GM21515 (cell line): ENCODE measurements around the gene MRTO4.
"Not testable (repeated sequence)": the region's sequence is repeated elsewhere in the genome, so short reads cannot be mapped to it uniquely, and the experiment has no call there.

Experiments used
- ATAC-seq: cut with Tn5 transposase; IDR thresholded peaks from one replicate; pipeline ENCODE4 v1.9.1; 2021; ENCODE audit not compliant: unreplicated experiment

MRTO4 gene

DNA sequence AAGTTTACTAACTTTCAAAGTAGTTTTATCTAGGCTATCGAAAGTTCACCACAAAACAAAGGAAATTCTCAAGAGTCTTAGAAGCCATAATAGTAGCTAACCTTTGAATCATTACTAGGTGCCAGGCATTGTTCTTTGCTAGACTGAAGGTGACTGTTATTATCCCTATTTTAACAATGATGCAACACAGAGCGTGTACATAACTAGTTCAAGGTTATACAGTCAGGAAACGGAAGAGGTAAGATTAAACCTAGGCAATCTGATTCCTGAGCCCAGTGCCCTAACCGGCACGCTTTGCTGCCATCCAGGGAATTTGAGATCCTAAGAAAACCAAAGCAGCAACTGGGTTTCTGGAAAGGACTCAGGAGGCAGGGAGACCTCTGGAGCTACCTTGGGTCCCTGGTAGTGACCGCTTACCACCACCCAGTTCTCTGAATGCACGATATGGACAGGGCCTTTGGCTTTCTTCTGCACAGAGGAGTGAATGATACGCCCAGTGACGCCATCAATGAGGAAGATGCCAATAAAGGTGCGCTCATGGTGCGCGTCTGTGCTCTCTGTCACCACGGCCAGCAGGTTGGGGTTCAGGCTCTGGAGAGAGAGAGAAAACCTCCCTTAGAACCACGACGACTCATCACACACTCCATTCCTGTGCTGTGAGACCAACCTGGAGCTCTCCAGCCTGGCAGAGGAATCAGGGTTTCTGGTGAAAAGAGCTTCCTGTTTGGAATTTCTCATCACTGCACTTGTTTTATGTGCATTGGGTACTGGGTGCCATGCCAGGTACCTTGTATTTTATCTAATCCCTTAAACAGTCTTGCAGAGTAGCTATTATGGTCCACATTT is 28.4 kb upstream of the MRTO4 start:
- no peak for ATAC-seq

DNA sequence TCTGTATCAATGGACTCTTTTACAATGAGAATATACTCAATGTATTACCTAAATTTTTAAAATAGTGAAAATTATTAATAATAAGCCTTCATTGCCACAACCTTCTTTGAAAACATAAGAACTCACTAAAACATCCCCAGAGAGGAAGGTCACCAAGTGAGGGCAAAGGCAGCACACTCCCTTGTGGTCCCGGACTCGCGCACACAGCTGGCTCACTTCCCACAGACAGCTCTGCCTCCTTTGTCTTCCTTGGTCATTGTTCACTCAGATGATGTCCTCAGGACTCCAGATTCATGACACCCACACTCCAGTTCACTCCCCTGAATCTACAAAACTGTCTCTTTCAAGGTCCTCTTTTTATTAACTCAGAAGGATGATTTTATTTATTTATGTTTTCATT is 22.4 kb upstream of the MRTO4 start:
- no peak for ATAC-seq

DNA sequence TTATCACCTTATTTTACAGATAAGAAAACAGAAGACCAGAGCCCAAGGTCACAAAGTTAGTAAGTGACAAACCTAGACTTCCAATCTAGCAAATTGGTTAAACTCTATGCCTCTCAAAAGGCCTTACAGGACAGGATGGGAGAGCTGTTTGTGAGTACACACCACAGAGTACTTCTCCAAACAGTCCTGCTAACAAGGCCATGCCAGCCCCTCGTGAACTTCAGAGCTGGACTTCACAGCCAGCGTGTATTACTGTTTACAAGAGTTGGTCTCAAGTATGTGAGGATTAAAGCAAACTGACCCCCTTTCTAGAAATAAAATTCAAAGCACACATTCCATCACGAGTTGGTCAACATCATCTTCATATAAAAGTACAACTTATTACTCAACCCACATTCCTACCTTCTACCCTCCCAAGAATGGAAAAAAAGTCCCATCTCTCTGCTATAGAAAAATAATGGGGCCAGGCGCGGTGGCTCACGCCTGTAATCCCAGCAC is 21.7 kb upstream of the MRTO4 start:
- ATAC-seq = no peak

DNA sequence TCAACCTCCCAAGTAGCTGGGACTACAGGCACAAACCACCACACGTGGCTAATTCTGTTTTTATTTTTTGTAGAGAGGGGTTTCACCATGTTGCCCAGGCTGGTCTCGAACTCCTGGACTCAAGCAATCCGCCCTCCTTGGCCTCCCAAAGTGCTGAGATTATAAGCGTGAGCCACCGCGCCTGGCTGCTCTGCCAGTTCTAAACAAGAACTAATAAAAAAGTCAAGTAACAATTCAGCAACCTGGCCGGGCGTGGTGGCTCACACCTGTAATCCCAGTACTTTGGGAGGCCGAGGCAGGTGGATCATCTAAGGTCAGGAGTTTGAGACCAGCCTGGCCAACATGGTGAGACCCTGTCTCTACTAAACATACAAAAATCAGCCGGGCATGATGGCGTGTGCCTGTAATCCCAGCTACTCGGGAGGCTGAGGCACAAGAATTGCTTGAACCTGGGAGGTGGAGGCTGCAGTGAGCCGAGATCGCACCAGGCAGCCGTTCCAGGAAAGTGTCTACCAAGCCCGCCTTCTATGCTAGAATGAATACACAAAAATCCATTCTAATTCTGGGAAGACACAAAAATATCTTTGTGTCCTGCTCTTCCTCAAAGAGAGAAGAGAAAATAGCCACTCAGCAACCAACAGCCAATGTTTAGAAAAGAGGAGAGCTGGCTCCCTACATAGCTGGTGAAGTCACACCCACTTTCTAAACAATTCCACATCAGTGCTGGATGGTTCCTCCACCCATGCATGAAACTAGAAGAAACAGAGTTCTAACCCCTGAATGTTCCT is 19.7 kb upstream of the MRTO4 start:
- not testable (repeated sequence) for ATAC-seq

DNA sequence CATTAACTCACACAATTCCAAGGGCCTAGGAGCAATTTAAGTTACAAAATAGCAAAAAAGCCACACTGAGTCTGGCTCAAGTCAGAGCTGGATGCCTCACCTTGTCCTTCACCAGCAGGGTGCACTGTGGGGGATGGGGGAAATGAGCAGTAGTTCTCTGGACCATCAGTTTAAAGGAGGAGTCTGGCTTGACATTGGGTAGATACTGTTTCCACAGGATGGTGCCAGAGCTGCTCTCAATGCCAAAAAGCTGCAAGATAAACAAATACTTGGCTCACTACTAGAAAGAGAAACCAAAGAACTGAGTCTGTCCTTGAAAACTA is 19.1 kb upstream of the MRTO4 start:
- no peak for ATAC-seq

DNA sequence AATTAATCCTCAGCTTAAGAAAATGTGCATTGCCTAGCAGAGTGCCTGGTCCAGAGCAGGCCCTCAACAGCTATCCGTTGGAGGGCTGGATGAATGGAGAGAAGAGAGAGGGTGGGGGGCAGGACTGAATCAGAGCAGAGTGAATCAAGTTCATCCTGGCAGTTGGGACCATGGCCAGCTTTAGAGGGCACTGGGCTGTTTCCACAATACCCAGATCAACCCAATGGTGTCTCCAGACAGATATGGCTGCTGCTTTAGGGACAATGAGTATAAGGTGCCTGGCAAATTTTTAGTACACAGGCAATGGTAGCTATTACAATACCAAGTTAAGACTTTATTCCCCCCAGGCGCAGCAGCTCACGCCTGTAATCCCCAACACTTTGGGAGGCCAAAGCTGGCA is 17.4 kb upstream of the MRTO4 start:
- no peak for ATAC-seq

DNA sequence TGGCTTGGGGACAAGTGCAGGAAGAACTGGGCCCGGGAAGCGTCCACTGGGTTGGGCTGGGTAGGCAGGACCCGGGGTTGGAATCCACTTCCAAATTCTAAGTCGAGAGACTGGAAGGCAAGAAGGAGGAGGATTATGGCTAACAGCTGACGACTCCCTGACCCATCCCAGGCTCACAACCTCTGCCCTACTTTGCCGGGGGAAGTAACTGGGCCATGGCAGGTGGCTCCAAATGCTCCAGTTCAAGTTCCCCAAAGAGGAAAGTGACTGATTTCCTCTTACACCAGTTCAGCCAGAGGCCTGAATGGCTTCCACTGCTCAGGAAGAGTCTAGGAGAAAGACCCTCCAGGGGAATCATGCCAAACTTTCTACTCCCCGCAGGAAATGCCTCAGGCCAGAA is 11.7 kb upstream of the MRTO4 start:
- no peak for ATAC-seq

DNA sequence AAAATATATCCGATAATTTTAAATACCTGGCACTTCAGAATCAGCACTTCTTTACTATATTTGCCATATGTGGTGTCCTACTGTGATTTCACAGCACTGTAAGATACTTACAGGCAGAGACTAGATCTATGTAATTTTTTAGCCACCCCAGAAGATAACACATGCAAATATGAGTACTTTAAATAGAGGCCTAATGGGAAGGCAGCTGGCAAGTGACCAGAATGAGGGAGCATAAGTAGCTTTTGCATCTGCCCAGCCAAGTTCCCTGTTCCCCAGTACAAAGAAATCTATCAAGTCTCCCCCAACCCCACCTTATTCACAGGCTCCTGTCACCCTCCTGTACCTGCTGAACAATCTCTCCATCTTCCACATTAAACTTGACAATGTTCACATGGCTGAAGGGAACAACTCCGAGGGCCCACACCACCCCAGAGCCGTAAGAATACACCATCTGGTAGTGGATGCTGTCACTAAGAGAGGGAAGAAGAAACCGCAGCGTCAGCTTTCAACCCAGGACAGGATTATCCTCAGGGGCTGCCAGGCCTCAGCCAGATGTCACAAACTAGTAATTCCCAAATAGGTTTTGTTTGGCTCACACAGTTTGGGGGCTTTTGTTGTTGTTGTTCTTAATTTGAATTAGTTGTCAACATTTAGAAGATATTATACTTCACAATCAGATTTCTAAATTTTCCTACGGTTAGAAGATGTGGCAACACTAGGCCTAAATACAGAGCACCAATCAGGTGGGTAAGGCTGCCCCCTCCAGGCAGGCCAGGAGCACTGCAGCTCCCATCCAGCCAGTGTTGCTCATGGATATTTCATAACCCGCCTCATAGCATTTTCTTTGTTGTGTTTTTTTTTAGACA is 10.7 kb upstream of the MRTO4 start:
- ATAC-seq = no peak

DNA sequence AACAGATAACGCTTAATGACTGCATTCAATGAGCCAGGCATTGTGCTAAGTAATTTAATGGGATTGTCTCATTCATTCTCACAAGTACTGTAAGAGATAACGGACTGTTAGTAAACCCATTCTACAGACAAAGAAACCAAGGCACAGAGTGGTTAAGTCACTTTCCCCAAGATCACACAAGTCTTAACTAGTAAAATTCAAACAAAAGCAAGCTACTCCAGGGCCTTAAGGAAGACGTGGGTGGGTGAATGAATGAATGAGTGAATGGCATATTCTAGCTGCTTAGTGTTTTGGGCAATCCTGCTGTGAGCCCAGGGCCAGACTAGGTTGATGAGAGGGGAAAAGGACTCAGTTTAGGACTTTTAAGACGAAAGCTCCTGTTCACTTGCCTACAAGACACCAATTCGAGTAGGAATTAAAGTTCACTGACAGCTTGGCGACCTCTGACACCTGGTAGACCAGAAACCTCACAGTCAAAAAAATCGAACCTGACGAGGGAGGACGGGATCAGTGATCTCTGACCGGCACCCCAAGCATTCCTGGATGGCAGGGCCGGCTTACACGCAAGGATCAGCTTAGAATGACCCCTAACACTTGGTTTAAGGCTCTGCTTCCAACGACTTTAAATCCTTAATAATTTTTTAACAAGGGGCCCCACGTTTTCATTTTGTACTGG is 838 bp upstream of the MRTO4 start:
- ATAC-seq = no peak

DNA sequence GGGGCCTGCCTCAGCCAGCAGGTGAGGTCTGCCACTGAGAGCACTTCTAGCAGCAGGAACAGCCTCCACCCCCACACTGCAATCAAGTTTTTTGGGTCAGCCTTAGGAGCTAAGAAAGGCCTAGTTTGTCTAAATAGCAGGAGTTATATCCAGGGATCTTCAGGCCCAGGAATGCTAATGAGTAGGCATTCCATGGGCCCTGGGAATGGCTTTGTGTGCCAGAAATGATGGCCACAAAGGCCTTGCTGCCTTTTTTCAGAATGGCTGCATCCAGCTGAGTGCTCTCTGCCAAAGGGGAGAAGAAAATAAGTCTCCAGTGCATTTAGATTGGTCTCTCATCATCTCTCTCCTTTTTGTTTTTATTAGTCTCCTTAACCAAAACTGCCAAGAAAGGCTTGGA is 2.8 kb downstream of the MRTO4 start:
- ATAC-seq = no peak

DNA sequence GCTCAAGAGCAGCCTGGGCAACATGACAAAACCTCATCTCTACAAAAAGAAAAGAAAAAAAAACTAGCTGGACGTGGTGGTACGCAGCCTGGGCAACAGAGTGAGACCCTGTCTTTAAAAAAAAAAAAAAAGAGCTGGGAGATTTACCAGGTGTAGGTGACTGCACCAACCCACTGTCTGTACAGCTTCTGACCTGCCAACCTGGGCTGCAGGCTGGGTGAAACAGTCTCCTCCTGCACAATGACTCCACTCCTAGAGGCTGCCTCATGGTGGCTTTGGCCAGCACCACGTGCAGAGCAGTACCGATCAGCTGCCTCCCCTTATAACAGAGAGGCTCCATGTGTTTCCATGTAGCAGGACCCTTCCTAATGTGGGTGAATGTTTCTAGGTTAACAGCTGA is 3.7 kb downstream of the MRTO4 start:
- ATAC-seq = no peak

DNA sequence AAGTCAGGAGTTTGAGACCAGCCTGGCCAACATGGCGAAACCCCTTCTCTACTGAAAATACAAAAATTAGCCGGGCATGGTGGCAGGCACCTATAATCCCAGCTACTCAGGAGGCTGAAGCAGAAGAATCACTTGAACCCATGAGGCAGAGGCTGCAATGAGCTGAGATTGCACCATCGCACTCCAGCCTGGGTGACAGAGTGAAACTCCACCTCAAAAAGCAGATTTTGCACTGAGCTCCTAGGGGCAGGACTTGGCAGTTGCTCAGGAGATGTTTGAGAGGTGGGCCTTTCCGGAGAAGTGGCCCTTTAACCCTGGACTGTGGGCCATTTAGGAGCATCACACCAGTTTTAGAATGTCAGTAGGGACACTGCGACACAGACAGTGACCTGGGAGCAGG is 4.7 kb downstream of the MRTO4 start:
- ATAC-seq = not testable (repeated sequence)

DNA sequence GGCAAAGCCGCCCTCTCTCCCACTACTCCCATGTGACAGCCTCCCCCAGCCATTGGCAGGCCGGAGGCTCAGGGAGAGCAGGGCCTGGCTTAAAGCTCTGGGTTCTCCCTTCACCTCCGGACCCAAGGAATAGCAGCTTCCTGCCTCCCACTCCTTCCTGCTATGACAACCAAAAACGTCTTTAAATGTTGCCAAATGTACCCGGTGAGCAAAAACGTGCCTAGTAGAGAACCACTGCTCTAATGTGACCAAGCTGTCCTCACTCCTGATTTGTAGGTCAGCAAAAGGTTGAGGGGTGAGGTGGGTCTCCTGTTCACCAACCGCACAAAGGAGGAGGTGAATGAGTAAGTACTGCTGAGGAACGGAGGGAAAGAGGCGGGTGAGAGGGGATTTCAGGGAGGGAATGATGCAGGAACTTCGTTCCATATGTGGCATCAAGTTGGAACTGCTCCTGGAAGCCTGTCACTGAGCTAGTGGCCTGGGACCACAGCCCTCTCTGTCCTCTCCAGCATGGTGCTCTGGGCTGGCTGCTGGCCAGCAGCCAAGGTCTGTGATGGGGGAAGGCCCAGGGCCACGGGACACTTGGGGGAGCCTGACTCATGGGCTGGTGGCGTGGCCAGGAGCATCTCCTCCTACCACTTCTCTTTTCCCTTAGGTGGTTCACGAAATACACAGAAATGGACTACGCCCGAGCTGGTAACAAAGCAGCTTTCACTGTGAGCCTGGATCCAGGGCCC is 5.7 kb downstream of the MRTO4 start:
- ATAC-seq = no peak

DNA sequence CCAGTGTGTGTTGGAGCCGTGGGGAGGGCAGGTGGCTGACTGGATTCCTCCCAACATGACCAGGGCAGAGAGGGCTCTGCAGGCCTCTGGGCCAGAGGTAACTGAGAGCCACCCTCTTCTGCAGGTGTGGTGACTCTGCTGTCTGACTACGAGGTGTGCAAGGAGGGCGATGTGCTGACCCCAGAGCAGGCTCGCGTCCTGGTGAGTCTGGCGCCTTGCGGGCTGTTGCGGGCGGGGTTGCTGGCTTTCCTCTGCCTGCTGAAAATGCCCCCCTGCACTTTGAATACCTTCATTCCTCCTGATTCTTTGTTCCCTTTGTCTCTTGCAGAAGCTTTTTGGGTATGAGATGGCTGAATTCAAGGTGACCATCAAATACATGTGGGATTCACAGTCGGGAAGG is 6.7 kb downstream of the MRTO4 start:
- no peak for ATAC-seq

DNA sequence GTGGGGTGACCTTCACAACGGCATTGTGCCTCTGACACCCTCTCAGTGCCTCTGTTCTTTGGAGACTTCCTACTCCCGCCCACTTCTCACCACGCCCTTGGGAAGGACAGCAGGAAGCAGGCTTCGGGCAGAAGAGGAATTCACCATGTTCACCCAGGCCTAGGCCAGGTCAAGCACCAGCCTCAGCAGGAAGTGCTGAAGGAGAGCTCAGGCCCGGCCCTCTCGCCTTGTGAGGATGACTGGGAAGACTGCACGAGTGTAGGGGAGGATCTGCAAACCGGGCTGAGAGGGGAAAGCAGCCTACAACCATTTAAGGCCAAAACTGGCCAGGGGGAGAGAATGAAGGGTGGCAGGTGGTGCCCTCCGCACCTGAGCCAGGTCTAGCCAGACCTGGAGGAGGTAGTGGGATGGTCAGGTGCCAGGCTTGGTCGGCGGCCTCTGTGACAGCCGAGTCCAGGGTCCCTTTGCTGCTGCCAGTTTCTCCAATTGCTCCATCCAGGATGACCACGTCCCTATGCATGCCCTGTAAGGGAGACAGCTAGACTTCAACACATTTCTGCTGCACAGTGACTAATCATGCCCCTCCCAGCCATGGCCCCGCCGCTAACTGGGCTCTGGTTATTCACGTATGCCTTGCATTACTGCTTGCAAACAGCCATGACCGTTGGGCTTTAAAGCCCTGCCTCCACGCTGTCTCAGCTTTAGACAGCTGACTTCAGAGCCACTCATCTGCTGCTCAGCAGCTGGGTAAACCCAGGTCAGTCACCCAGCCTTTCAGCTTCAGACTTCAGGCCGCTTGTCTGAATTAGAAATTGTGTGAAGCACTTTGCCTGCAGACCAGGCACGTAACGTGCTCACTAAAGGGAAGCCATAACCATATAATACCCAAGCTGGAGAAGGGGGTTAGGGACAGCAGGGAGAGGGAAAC is 8.9 kb downstream of the MRTO4 start:
- no peak for ATAC-seq

DNA sequence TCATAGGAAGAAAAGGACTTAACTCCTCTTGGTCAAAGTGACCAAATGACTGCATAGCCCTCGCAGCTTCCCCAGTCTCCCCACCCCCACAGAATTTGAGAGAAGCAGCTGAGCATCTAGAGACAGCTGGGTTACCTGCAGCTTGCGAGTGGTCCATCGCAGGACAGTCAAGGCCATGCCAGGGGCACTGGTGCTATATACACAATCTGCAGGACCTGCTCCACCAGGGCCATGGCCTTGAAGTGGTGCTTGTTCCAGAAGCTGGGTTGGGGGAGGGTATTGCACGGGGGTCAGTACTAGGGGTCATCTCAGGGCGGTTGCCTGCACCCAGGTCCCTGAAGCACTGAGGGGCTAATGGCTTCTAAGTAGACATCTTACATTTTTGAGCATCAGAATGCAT is 10.4 kb downstream of the MRTO4 start:
- no peak for ATAC-seq

DNA sequence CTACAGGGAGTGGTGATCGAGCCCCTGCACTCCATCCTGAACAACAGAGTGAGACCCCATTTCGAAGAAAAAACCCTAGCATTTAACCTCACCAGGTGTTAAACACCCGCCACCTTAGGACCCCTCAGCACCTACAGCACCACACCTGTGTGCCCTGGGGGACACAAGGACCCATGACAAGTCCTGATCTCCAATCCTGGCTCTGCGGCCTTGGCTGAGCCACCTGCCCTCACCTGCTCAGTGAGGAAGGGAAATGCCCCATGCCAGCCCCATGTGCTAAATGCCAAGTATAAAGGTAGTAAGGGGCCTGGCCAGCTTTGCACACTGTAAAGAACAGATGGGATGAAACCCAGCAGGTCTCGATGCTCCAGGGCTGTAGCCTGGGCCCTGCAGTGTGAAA is 11.1 kb downstream of the MRTO4 start:
- no peak for ATAC-seq

DNA sequence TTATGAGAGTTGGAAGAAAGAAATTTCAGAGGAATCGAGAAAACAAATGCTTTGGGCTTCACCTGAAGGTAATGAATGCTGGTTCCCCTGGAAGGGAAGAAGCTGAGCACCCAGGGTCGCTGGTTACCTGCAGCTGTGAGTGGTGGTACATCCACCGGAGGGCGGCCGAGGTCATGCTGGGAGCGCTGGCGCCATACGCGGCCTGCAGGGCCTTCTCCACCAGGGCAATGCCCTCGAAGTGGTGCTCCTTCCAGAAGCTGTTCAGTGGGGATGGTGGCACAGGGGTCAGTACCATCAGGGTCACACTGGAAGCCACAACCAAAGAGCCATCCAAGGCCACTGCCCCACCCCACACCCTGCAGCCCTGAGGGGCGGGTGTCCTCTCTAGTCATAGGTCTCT is 16.8 kb downstream of the MRTO4 start:
- no peak for ATAC-seq
